ENCODE results near the gene B9D1.

Gene B9D1

GRCh38 chr17:19369846-19370492 is 7.4 kb upstream of the B9D1 start:
- TF ChIP-seq RAD21 (IDR thresholded peaks at IDR 0.05; ENCODE audit: low read depth): no peak
- TF ChIP-seq EGR1 (IDR thresholded peaks at IDR 0.05): no peak
- TF ChIP-seq REST (IDR thresholded peaks at IDR 0.05; ENCODE audit: low read depth): no peak
- no peak for TF ChIP-seq TAF1 (IDR thresholded peaks at IDR 0.05; ENCODE audit: low read depth)
- no peak for TF ChIP-seq USF1 (IDR thresholded peaks at IDR 0.05)
- no peak for TF ChIP-seq EP300 (IDR thresholded peaks at IDR 0.05; ENCODE audit: borderline replicate concordance)
- no peak for TF ChIP-seq FOXM1 (IDR thresholded peaks at IDR 0.05; ENCODE audit: borderline replicate concordance, low read depth)
- TF ChIP-seq ZBTB7A (IDR thresholded peaks at IDR 0.05; ENCODE audit: low read depth): no peak
- TF ChIP-seq TEAD4 (IDR thresholded peaks at IDR 0.05): no peak
- TF ChIP-seq TCF12 (IDR thresholded peaks at IDR 0.05; ENCODE audit: low read depth): no peak
- no peak for TF ChIP-seq NFIC (IDR thresholded peaks at IDR 0.05)
- TF ChIP-seq YY1 (IDR thresholded peaks at IDR 0.05; ENCODE audit: low read depth): no peak
- TF ChIP-seq MAX (IDR thresholded peaks at IDR 0.05): no peak
- TF ChIP-seq CEBPB (IDR thresholded peaks at IDR 0.05): no peak

GRCh38 chr17:19369107-19369778 is 6.7 kb upstream of the B9D1 start:
- TF ChIP-seq CREB1 (IDR thresholded peaks at IDR 0.05; ENCODE audit: low read depth): no peak
- TF ChIP-seq FOXM1 (IDR thresholded peaks at IDR 0.05; ENCODE audit: borderline replicate concordance, low read depth): no peak
- no peak for TF ChIP-seq TAF1 (IDR thresholded peaks at IDR 0.05; ENCODE audit: low read depth)
- TF ChIP-seq YY1 (IDR thresholded peaks at IDR 0.05; ENCODE audit: low read depth): no peak
- TF ChIP-seq REST (IDR thresholded peaks at IDR 0.05; ENCODE audit: low read depth): no peak
- TF ChIP-seq CEBPB (IDR thresholded peaks at IDR 0.05): no peak
- no peak for TF ChIP-seq TEAD4 (IDR thresholded peaks at IDR 0.05)

- no peak for TF ChIP-seq YY1 (IDR thresholded peaks at IDR 0.05; ENCODE audit: low read depth)
- no peak for TF ChIP-seq ZBTB7A (IDR thresholded peaks at IDR 0.05; ENCODE audit: low read depth)
- no peak for TF ChIP-seq MAX (IDR thresholded peaks at IDR 0.05)
- TF ChIP-seq TEAD4 (IDR thresholded peaks at IDR 0.05): no peak
- TF ChIP-seq EGR1 (IDR thresholded peaks at IDR 0.05): no peak
- TF ChIP-seq USF1 (IDR thresholded peaks at IDR 0.05): no peak
- no peak for TF ChIP-seq EP300 (IDR thresholded peaks at IDR 0.05; ENCODE audit: borderline replicate concordance)
- TF ChIP-seq TCF12 (IDR thresholded peaks at IDR 0.05; ENCODE audit: low read depth): no peak
- TF ChIP-seq NFIC (IDR thresholded peaks at IDR 0.05): no peak
- TF ChIP-seq REST (IDR thresholded peaks at IDR 0.05; ENCODE audit: low read depth): no peak
- no peak for TF ChIP-seq CEBPB (IDR thresholded peaks at IDR 0.05)
- TF ChIP-seq RAD21 (IDR thresholded peaks at IDR 0.05; ENCODE audit: low read depth): no peak
- no peak for TF ChIP-seq TAF1 (IDR thresholded peaks at IDR 0.05; ENCODE audit: low read depth)
- TF ChIP-seq CREB1 (IDR thresholded peaks at IDR 0.05; ENCODE audit: low read depth): no peak
- no peak for TF ChIP-seq FOXM1 (IDR thresholded peaks at IDR 0.05; ENCODE audit: borderline replicate concordance, low read depth)
Measured at GRCh38 chr17:19368229-19368628, 5.7 kb upstream of the B9D1 start.

- no peak for TF ChIP-seq ZBTB7A (IDR thresholded peaks at IDR 0.05; ENCODE audit: low read depth)
- no peak for TF ChIP-seq YY1 (IDR thresholded peaks at IDR 0.05; ENCODE audit: low read depth)
- TF ChIP-seq TCF12 (IDR thresholded peaks at IDR 0.05; ENCODE audit: low read depth): no peak
- no peak for TF ChIP-seq EP300 (IDR thresholded peaks at IDR 0.05; ENCODE audit: borderline replicate concordance)
- no peak for TF ChIP-seq CREB1 (IDR thresholded peaks at IDR 0.05; ENCODE audit: low read depth)
- no peak for TF ChIP-seq RAD21 (IDR thresholded peaks at IDR 0.05; ENCODE audit: low read depth)
- TF ChIP-seq USF1 (IDR thresholded peaks at IDR 0.05): no peak
- no peak for TF ChIP-seq REST (IDR thresholded peaks at IDR 0.05; ENCODE audit: low read depth)
Measured at GRCh38 chr17:19366637-19366972, 4.1 kb upstream of the B9D1 start.
